CD14-positive monocyte (primary cell): ENCODE measurements around the gene GRID1. TPM values are rescaled to one million over a fixed set of nuclear protein-coding genes. Genes with fewer than 3 reads are reported as not detected.

Experiments
- DNase-seq, 3 donors: peaks; one replicate each; pipeline ENCODE4 v3.0.0-alpha.2; 2011 to 2022
- H2AFZ ChIP-seq: 2 replicates; pipeline ENCODE4 v1.6.0; 2012; ENCODE audit warnings: mild to moderate bottlenecking, low read depth, low read length, inconsistent platforms; ENCODE audit not compliant: insufficient read depth, poor library complexity, severe bottlenecking
- H3K27ac ChIP-seq, 2 donors: 1 replicate in 1 of 2; 2 replicates in 1 of 2; pipeline ENCODE4 v1.5.1; 2012 to 2013; ENCODE audit warnings: low read length in 2 of 2, control low read depth in 1 of 2, inconsistent platforms in 1 of 2, low read depth in 1 of 2, mild to moderate bottlenecking in 1 of 2
- H3K27me3 ChIP-seq, 2 donors: one replicate each; pipeline versions ENCODE4 v1.6.0 to v1.6.1; 2011 to 2013; ENCODE audit warnings: low read length in 2 of 2; ENCODE audit not compliant: control insufficient read depth in 2 of 2, insufficient read depth in 2 of 2
- H3K36me3 ChIP-seq, 2 donors: replicated peaks in 1 of 2; 1 replicate in 1 of 2; 2 replicates in 1 of 2; pipeline versions ENCODE4 v1.5.1 to v1.6.1; 2012 to 2013; ENCODE audit warnings: low read length in 2 of 2, control low read depth in 1 of 2, inconsistent platforms in 1 of 2, mild to moderate bottlenecking in 1 of 2; ENCODE audit not compliant: insufficient read depth in 2 of 2, control insufficient read depth in 1 of 2
- H3K4me1 ChIP-seq, 2 donors: 1 replicate in 1 of 2; 2 replicates in 1 of 2; pipeline versions ENCODE4 v1.5.1 to v1.6.1; 2012 to 2013; ENCODE audit warnings: low read length in 2 of 2, control low read depth in 1 of 2, inconsistent platforms in 1 of 2, mild to moderate bottlenecking in 1 of 2, moderate library complexity in 1 of 2; ENCODE audit not compliant: insufficient read depth in 2 of 2, control insufficient read depth in 1 of 2
- H3K4me2 ChIP-seq: replicated peaks from 2 replicates; pipeline ENCODE3; 2012; ENCODE audit warnings: low read length, moderate library complexity, mild to moderate bottlenecking; ENCODE audit not compliant: poor library complexity, severe bottlenecking; ENCODE audit errors: extremely low read depth
- H3K4me3 ChIP-seq, 3 experiments: fragments of 200-600 bp in 1 of 3; sonication (generic) in 1 of 3; replicated peaks in 1 of 3; 1 replicate in 2 of 3; 2 replicates in 1 of 3; pipeline ENCODE4 v1.5.1; 2011 to 2013; ENCODE audit warnings: low read length in 3 of 3, mild to moderate bottlenecking in 3 of 3, control low read depth in 2 of 3, low read depth in 2 of 3, inconsistent platforms in 1 of 3, moderate library complexity in 1 of 3
- H3K79me2 ChIP-seq: 2 replicates; pipeline ENCODE4 v1.6.0; 2012; ENCODE audit warnings: mild to moderate bottlenecking, control low read depth, inconsistent platforms, low read length, moderate library complexity; ENCODE audit not compliant: insufficient read depth
- H3K9ac ChIP-seq: 2 replicates; pipeline ENCODE4 v1.6.0; 2017; ENCODE audit warnings: low read length, mild to moderate bottlenecking; ENCODE audit not compliant: insufficient read depth, poor library complexity, severe bottlenecking
- H3K9me3 ChIP-seq, 2 donors: replicated peaks in 1 of 2; 1 replicate in 1 of 2; 2 replicates in 1 of 2; pipeline versions ENCODE4 v1.5.1 to v1.6.1; 2012 to 2013; ENCODE audit warnings: low read length in 2 of 2, control low read depth in 1 of 2; ENCODE audit not compliant: control insufficient read depth in 1 of 2, insufficient read depth in 1 of 2
- H4K20me1 ChIP-seq: 2 replicates; pipeline ENCODE4 v1.6.0; 2012; ENCODE audit warnings: mild to moderate bottlenecking, low read length, control low read depth, moderate library complexity; ENCODE audit not compliant: insufficient read depth
- H3K27ac Mint-ChIP-seq, 7 donors: one replicate each; pipeline ENCODE4 v1.8.0; 2020; ENCODE audit warnings: mild to moderate bottlenecking in 7 of 7, mixed read lengths in 7 of 7, moderate library complexity in 6 of 7, inconsistent platforms in 2 of 7
- H3K27me3 Mint-ChIP-seq, 3 donors: one replicate each; pipeline ENCODE4 v1.8.0; 2021 to 2022; ENCODE audit warnings: low read depth in 3 of 3, mild to moderate bottlenecking in 3 of 3, mixed read lengths in 3 of 3, moderate library complexity in 3 of 3, inconsistent platforms in 1 of 3
- H3K36me3 Mint-ChIP-seq, 2 donors: one replicate each; pipeline ENCODE4 v1.8.0; 2020; ENCODE audit warnings: mixed read lengths in 2 of 2, inconsistent platforms in 1 of 2, mild to moderate bottlenecking in 1 of 2
- H3K4me1 Mint-ChIP-seq: one replicate; pipeline ENCODE4 v1.8.0; 2020; ENCODE audit warnings: mild to moderate bottlenecking, mixed read lengths
- H3K4me3 Mint-ChIP-seq, 2 donors: one replicate each; pipeline ENCODE4 v1.8.0; 2020; ENCODE audit warnings: mild to moderate bottlenecking in 2 of 2, mixed read lengths in 2 of 2, moderate library complexity in 1 of 2
- H3K9me3 Mint-ChIP-seq, 7 donors: one replicate each; pipeline ENCODE4 v1.8.0; 2020 to 2022; ENCODE audit warnings: mixed read lengths in 7 of 7, mild to moderate bottlenecking in 6 of 7, moderate library complexity in 6 of 7, inconsistent platforms in 2 of 7
- WGBS: methylation state at CpG from one replicate; pipeline ENCODE4 v1.1.5; 2013; ENCODE audit warnings: missing lambda C conversion rate; ENCODE audit not compliant: insufficient coverage; 5-methylcytosine and 5-hydroxymethylcytosine counted together
- intact Hi-C, 2 donors: fragments of 100-400 bp; cut with micrococcal nuclease; formaldehyde crosslinking; loops; one replicate each; pipeline versions ENCODE4 v1.15.0 to v1.15.1; 2023
- polyA plus RNA-seq, 3 donors: library from polyadenylated mRNA; depleted of rRNA in 1 of 3; unstranded in 2 of 3; stranded (reverse) in 1 of 3; fragments of 300-500 nt in 2 of 3; fragments of >200 nt in 1 of 3; fragmentation: Illumina TruSeq in 2 of 3; gene quantifications; 1 replicate in 2 of 3; 2 replicates in 1 of 3; pipeline ENCODE4 v1.2.3, GENCODE V29; 2012 to 2021
- TF ChIP-seq, protein P1 (sequence below): fragments of 200-600 bp; IDR thresholded peaks from one replicate; pipeline ENCODE4 v1.8.0; 2022; ENCODE audit warnings: antibody characterized with exemption, mild to moderate bottlenecking

The GRID1 gene
- polyA plus RNA-seq, 3 donors = not detected

DNA sequence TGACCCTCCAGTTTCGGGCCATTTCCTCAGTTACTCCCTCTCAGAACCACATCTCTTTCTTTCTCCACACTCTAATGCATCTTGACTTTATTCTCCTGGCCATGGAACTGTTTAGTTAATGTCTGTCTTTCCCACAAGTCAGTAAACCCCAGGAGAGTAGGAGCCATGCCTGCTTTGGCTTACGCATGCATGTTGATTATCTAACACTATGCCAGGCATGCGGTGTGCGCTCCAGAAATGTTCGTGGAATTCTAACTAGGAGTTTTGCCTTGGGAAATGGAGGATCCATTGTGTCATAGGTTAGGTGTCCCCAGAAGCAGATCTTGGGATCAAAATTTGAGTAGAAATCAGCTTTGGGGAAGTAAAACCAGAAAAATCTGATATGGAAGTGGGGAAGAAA lies 308.9 kb downstream of the GRID1 start:
- no peaks in the 10 kb centered on the region for H3K4me1 Mint-ChIP-seq

DNA sequence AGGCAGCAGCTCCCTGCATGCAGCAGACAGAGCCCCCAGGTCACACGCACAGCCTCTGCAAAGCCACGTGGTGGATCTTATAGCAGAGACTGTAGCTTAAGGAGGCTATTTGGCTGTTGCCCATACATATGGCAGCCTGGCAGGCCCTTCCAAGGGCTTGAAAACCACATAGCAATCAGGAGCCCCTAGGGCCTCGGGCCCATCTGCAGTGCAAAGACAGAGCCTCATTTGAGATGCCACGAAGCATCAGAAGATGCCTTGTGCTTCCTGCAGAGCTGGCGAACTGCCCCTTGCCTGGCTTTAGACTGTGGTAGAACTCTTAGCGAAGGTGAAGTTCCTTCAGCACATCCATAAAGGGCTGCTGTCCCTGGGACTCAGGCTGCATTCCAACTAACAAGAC lies 309.9 kb downstream of the GRID1 start:
- Histone ChIP-seq H3K4me1 (no peaks in the 10 kb centered on the region), H3K36me3 (no peaks in the 10 kb centered on the region), H3K9me3 (no peaks in the 10 kb centered on the region), H3K4me2 (no peak overlapping the region), H3K27me3 (no peaks in the 10 kb centered on the region), H3K79me2 (no peaks in the 10 kb centered on the region), H3K4me3 (no peak overlapping the region), H2AFZ (no peak overlapping the region), H3K27ac (no peak overlapping the region), H4K20me1 (no peaks in the 10 kb centered on the region), H3K9ac (no peak overlapping the region)
- H3K27me3 Mint-ChIP-seq = peaks cover 0 to 8% (median 3%) of the 10 kb centered on the region in 3 donors
- intact Hi-C loops = no loop called here
- no peaks in the 10 kb centered on the region for H3K4me1 Mint-ChIP-seq
- H3K9me3 Mint-ChIP-seq = peaks cover 0 to 4% (median 0%) of the 10 kb centered on the region in 7 donors
- no peak for DNase-seq
- no peak overlapping the region for H3K4me3 Mint-ChIP-seq
- no peak overlapping the region for H3K27ac Mint-ChIP-seq
- TF ChIP-seq, protein P1, sequence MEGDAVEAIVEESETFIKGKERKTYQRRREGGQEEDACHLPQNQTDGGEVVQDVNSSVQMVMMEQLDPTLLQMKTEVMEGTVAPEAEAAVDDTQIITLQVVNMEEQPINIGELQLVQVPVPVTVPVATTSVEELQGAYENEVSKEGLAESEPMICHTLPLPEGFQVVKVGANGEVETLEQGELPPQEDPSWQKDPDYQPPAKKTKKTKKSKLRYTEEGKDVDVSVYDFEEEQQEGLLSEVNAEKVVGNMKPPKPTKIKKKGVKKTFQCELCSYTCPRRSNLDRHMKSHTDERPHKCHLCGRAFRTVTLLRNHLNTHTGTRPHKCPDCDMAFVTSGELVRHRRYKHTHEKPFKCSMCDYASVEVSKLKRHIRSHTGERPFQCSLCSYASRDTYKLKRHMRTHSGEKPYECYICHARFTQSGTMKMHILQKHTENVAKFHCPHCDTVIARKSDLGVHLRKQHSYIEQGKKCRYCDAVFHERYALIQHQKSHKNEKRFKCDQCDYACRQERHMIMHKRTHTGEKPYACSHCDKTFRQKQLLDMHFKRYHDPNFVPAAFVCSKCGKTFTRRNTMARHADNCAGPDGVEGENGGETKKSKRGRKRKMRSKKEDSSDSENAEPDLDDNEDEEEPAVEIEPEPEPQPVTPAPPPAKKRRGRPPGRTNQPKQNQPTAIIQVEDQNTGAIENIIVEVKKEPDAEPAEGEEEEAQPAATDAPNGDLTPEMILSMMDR = no peak
- 89% methylated on average over 5 of the region's 6 CpGs for WGBS
- no peaks in the 10 kb centered on the region for H3K36me3 Mint-ChIP-seq

More for the DNA sequence above, 308.9 kb downstream of the GRID1 start:
- no peaks in the 10 kb centered on the region for H4K20me1 ChIP-seq
- no peak overlapping the region for H2AFZ ChIP-seq
- intact Hi-C loops = no loop called here
- no peaks in the 10 kb centered on the region for H3K27me3 ChIP-seq
- Mint-ChIP-seq H3K27ac (no peak overlapping the region), H3K4me3 (no peak overlapping the region), H3K36me3 (no peaks in the 10 kb centered on the region), H3K9me3 (peaks cover 0 to 4% (median 0%) of the 10 kb centered on the region in 7 donors), H3K27me3 (peaks cover 2 to 8% (median 3%) of the 10 kb centered on the region in 3 donors)
- H3K9me3 ChIP-seq = no peaks in the 10 kb centered on the region
- no peak overlapping the region for H3K9ac ChIP-seq
- no peaks in the 10 kb centered on the region for H3K36me3 ChIP-seq
- 93% methylated on average over 4 of the region's 5 CpGs for WGBS
- no peaks in the 10 kb centered on the region for H3K79me2 ChIP-seq
- H3K4me1 ChIP-seq = no peaks in the 10 kb centered on the region
- TF ChIP-seq, protein P1 = no peak
- no peak overlapping the region for H3K4me2 ChIP-seq
- no peak overlapping the region for H3K27ac ChIP-seq
- no peak for DNase-seq
- no peak overlapping the region for H3K4me3 ChIP-seq
